Osteoblast (primary cell): ENCODE results near the gene CCNL2. TPM values are rescaled to one million over a fixed set of nuclear protein-coding genes. Genes with fewer than 3 reads are reported as not detected.

Experiments
- DNase-seq: peaks from one replicate; pipeline ENCODE4 v3.0.0; 2011; ENCODE audit warnings: low spot score, mixed read lengths; ENCODE audit not compliant: insufficient read length; ENCODE audit errors: missing footprints
- H2AFZ ChIP-seq: 2 replicates; pipeline ENCODE4 v1.6.0; 2011; ENCODE audit warnings: mild to moderate bottlenecking, low read length
- H3K27ac ChIP-seq: 2 replicates; pipeline ENCODE4 v1.5.1; 2011; ENCODE audit warnings: mild to moderate bottlenecking, low read depth, low read length, moderate library complexity
- H3K27me3 ChIP-seq: 2 replicates; pipeline ENCODE4 v1.6.0; 2012; ENCODE audit warnings: mild to moderate bottlenecking, control low read depth, inconsistent platforms, low read length, moderate library complexity; ENCODE audit not compliant: insufficient read depth
- H3K36me3 ChIP-seq: 2 replicates; pipeline ENCODE4 v1.5.1; 2011; ENCODE audit warnings: mild to moderate bottlenecking, low read length, control low read depth, moderate library complexity; ENCODE audit not compliant: insufficient read depth
- H3K4me1 ChIP-seq: 2 replicates; pipeline ENCODE4 v1.5.1; 2011; ENCODE audit warnings: mild to moderate bottlenecking, low read length, control low read depth, moderate library complexity; ENCODE audit not compliant: insufficient read depth
- H3K4me2 ChIP-seq: 2 replicates; pipeline ENCODE4 v1.6.0; 2011; ENCODE audit warnings: mild to moderate bottlenecking, low read length; ENCODE audit not compliant: insufficient read depth
- H3K4me3 ChIP-seq: fragments of 200-600 bp; sonication (generic); 3 replicates; pipeline ENCODE4 v1.5.1; 2012; ENCODE audit warnings: mild to moderate bottlenecking, low read length, inconsistent platforms; ENCODE audit not compliant: insufficient read depth
- H3K79me2 ChIP-seq: 2 replicates; pipeline ENCODE4 v1.6.0; 2012; ENCODE audit warnings: mild to moderate bottlenecking, low read length, control low read depth, inconsistent platforms; ENCODE audit not compliant: insufficient read depth
- H3K9me3 ChIP-seq: 2 replicates; pipeline ENCODE4 v1.5.1; 2011; ENCODE audit warnings: low read depth, low read length, control low read depth
- H4K20me1 ChIP-seq: 2 replicates; pipeline ENCODE4 v1.6.0; 2012; ENCODE audit warnings: mild to moderate bottlenecking, low read length, control low read depth; ENCODE audit not compliant: insufficient read depth
- CTCF ChIP-seq: IDR thresholded peaks from 2 replicates; pipeline ENCODE4 v1.5.1; 2011; ENCODE audit warnings: mild to moderate bottlenecking, low read depth, low read length, moderate library complexity; ENCODE audit errors: extremely low read depth
- total RNA-seq: library from RNA; depleted of rRNA; stranded (reverse); fragments of >200 nt; gene quantifications from 2 replicates; pipeline ENCODE4 v1.2.3, GENCODE V29; 2012

Gene CCNL2
- total RNA-seq, 1 donor, result 138 TPM

DNA sequence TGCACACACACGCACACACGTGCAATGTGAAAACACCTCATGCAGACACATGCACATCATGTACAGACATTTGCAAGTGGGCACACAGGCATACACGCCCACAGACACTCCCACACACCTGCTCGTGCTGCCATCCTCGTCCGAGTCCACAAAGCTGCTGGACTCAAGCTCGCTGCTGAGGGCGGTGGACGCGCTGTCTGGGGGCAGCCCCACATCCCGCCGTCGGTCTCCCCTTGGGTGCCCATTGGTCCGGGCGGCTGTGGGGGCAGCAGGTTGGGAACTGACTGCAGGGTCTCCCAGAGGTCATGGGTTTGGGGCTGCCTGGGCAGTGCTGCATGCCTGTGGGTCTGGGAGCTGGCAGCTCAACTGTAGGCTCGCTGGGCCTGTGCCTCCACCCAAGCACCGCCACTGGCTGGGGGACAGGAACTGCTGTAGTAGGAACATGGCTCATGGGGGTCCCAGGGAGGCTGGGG lies 57.5 kb downstream of the CCNL2 start:
- peaks cover 20% of the 10 kb centered on the region for H3K4me1 ChIP-seq
- H3K79me2 ChIP-seq, result peaks cover 63% of the 10 kb centered on the region
- peaks cover 32% of the 10 kb centered on the region for H3K36me3 ChIP-seq
- H4K20me1 ChIP-seq, result peaks cover 61% of the 10 kb centered on the region
- H3K4me2 ChIP-seq, result no peak overlapping the region
- H2AFZ ChIP-seq, result no peak overlapping the region
- no peak overlapping the region for H3K4me3 ChIP-seq
- H3K27ac ChIP-seq, result no peak overlapping the region
- H3K27me3 ChIP-seq, result no peaks in the 10 kb centered on the region
- DNase-seq, result no peak
- TF ChIP-seq CTCF, result no peak
- no peaks in the 10 kb centered on the region for H3K9me3 ChIP-seq

DNA sequence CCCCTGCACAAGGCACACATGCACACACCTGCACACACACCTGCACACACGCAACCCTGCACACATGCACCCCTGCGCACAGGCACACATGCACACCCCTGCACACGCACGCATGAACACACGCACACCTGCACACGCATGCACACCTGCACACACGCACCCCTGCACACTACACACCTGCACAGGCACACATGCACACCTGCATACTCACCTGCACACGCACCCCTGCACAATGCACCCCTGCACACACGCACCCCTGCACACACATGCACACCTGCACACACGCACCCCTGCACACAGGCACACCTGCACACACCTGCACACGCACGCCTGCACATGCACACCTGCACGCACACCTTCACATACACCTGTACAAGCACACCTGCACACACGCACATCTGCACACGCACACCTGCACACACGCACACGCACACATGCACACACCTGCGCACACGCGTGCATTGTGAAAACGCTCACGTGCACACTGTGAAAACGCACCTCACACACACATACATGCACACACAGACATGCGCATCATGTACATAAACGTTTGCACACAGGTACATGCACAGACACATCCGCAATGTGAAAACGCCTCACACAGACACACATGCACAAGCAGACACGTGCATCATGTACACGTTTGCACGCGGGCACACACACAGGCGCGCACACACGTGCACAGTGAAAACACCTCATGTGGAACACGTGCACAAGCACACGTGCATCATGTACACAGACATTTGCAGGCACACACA lies 58.2 kb downstream of the CCNL2 start:
- Histone ChIP-seq H3K4me2 (no peak overlapping the region), H3K4me1 (peaks cover 14% of the 10 kb centered on the region), H3K27me3 (no peaks in the 10 kb centered on the region), H3K79me2 (peaks cover 57% of the 10 kb centered on the region), H3K36me3 (peaks cover 32% of the 10 kb centered on the region), H4K20me1 (peaks cover 54% of the 10 kb centered on the region), H2AFZ (no peak overlapping the region), H3K27ac (no peak overlapping the region), H3K9me3 (no peaks in the 10 kb centered on the region), H3K4me3 (no peak overlapping the region)
- DNase-seq, result no peak
- no peak for TF ChIP-seq CTCF

DNA sequence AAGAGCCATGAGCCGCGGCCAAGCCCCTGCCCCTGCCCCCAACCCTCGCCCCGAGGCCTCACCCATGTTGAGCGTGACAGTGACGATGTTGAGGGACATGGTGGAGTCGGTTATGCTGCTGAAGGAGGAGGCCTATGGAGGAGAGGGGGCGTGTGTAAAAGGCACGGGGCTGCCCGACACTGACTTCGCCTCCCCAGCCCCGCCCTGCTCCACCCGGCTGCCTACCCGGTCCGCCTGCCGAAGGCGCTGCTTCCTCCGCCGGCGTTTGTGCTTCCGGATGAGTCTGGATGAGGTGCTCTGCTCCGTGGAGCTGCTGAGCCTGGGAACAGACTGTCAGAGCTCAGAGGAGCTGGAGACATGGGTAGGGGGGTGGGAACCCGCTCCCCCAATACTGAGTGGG lies 59.0 kb downstream of the CCNL2 start:
- Histone ChIP-seq H3K79me2 (peaks cover 49% of the 10 kb centered on the region), H3K4me2 (no peak overlapping the region), H3K27me3 (no peaks in the 10 kb centered on the region), H2AFZ (no peak overlapping the region), H3K9me3 (no peaks in the 10 kb centered on the region), H3K27ac (no peak overlapping the region), H3K36me3 (peaks cover 32% of the 10 kb centered on the region), H4K20me1 (peaks cover 52% of the 10 kb centered on the region), H3K4me3 (no peak overlapping the region), H3K4me1 (peaks cover 6% of the 10 kb centered on the region)
- no peak for DNase-seq
- TF ChIP-seq CTCF, result no peak

- no peak overlapping the region for H3K27ac ChIP-seq
- no peak overlapping the region for H3K4me3 ChIP-seq
- H4K20me1 ChIP-seq, result peaks cover 42% of the 10 kb centered on the region
- no peaks in the 10 kb centered on the region for H3K4me1 ChIP-seq
- DNase-seq, result no peak
- no peak for TF ChIP-seq CTCF
- peaks cover 30% of the 10 kb centered on the region for H3K79me2 ChIP-seq
- H3K9me3 ChIP-seq, result no peaks in the 10 kb centered on the region
- no peaks in the 10 kb centered on the region for H3K27me3 ChIP-seq
- H3K36me3 ChIP-seq, result peaks cover 32% of the 10 kb centered on the region
- no peak overlapping the region for H3K4me2 ChIP-seq
- no peak overlapping the region for H2AFZ ChIP-seq
Measured at GRCh38 chr1:1338278-1338677, 60.9 kb downstream of the CCNL2 start.
